ENCODE results near the gene ETFDH.
A peak's percentile ranks its signal among the peaks of the same experiment; 100 is the strongest.
"Not testable (repeated sequence)": the region's sequence is repeated elsewhere in the genome, so short reads cannot be mapped to it uniquely, and the experiment has no call there.

The ETFDH gene

GRCh38 chr4:158671915-158672806 lies at the start of gene ETFDH:
ETFDH (plus strand) TSS chr4:158672296; CDS start chr4:158672457, 161 bp downstream.
- DNase-seq (ENCODE audit: low read depth) = peak; percentile 99

GRCh38 chr4:158624889-158625478 lies 47.1 kb upstream of the ETFDH start:
- DNase-seq (ENCODE audit: low read depth) = peak; percentile 63

DNA sequence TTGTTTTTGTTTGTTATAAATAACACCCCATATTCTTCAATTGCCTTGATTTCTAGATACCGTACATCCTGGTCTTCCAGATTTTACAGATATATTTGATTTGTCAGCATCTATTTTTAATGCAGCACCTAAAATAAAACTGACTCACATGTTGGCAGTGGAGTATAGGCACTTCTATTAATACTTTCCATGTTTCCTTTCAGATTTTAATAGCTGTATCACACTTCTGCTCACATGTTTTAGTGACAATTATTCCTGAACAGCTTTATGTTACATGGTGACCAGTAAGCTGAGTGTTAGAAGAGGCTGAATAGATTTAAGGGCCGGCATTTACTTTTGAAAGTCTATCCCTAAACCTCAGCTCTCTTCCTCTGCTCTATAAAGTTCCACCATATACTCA lies 46.6 kb upstream of the ETFDH start:
- no peak for DNase-seq (ENCODE audit: low read depth)

DNA sequence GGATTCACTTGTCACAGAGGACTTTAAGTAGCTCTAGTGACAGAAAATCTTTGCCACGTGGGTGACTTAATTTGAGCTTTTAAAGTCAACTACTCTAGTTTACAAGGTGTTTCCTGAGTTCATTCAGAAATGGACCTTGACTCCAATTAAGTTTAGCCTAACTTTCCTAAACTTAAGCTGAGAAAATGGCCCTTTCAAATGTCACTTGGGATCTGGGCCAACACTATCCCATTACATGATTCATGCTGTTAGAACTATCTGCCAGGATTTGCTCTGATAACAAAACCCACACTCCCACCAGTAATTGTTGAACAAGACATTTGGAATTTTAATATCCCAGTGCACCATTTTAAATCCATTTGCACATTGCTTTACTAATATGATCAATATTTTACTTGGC lies 41.2 kb upstream of the ETFDH start:
- peak; percentile 48 for DNase-seq (ENCODE audit: low read depth)

DNA sequence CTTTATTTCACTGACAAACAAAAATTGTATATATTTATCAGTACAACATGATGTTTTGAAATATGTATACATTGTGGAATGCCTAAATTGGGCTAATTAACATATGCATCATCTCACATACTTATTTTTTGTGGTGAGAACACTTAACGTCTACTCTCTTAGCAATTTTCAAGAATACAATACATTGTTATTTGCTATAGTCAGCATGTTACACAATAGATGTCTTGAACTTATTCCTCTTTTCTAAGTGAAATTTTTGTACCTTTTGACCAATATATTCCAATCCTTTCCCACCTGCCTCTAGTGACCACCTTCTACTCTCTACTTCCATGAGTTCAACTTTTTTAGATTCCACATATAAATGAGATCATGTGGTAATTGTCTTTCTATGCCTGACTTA lies 35.5 kb upstream of the ETFDH start:
- no peak for DNase-seq (ENCODE audit: low read depth)

DNA sequence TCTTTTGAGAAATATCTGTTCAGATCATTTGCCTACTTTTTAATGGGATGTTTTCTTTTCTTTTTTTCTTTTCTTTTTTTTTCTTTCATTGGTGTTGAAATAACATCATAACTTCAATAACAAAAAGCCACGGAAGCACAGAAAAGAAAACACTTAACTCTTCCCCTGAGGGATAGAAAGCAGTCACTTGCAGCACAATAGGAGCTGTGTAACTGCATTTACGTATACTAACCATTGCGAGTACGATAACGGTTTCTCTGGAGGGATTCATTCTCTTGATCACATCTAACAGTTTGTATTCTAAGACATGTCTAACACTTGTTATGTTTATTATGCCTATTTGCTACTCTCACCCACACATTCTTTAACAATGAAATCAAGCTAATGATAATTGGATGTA lies 27.7 kb upstream of the ETFDH start:
- no peak for DNase-seq (ENCODE audit: low read depth)

DNA sequence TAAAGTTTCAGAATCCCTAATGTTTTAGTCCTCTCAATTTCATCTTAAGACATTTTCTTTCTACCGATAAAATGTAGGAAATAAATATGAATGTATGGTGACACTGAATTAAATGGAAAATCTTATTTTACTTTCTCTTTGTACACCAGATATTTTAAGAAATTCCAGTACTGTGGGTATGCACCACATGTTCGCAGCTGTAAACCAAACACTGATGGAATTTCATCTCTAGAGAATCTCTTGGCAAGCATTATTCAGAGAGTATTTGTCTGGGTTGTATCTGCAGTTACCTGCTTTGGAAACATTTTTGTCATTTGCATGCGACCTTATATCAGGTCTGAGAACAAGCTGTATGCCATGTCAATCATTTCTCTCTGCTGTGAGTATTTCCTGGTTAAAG lies 27.3 kb upstream of the ETFDH start:
- DNase-seq (ENCODE audit: low read depth) = no peak

DNA sequence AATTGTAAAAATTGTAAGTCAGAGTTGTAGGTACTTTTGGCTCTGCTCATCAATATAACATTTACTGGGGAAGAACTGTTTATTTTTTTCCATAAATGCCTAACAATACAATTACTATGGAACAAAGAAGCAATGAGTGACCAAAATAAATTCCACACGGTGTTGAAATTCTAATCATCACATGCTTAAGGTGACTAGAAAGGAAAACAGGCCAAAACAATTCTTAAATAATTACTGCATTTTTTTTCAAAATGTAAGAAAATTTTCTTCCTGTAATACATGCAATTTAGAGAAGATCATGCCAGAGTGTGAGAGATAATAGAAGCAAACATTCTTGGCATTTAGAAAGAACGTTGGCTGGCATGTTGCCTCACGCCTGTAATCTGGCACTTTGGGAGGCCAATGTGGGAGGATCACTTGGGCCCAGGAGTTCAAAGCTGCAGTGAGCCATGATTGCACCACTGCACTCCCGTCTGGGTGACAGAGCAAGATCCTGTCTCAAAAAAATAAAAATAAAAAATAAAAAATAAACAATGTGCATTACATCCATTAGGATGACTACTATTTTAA lies 22.9 kb upstream of the ETFDH start:
- peak; percentile 35 for DNase-seq (ENCODE audit: low read depth)

DNA sequence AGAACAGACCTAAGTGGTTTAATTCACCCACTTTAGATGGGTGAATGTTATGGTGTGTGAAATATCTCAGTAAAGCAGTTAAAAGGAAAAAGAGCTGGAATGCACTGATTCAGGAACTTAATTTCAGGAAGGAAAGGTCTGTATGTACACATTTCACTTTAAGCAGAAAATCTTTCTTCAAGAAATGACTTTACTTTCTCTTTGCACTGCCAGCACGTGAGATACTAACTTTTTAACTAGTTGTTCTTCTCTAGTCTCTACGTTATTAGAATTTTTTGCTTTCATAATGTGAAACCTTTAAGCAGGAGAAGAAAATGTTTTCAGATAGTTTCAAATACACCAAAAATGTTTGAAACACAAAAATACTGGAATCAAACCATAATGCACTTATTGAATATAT lies 19.2 kb upstream of the ETFDH start:
- DNase-seq (ENCODE audit: low read depth) = no peak

DNA sequence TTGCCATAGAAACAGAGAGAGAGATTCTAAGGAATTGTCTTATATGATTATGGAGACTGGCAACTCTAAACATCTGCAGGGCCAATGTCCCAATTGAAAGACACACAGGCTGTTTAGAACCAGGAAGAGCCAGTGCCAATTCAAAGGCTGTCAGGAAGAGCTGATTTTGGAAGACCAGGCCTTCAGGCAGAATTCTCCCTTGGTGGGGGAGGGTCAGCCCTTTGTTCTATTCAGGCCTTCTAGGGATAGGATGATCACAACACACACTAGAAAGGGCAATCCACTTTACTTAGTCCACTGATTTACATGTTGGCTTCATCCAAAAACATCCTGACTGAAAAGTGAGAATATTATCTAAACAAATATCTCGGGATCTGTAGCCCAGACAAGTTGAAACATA lies 15.7 kb upstream of the ETFDH start:
- DNase-seq (ENCODE audit: low read depth) = no peak

- DNase-seq (ENCODE audit: low read depth) = no peak
These were observed 14.8 kb upstream of the ETFDH start for GRCh38 chr4:158657291-158657690.

DNA sequence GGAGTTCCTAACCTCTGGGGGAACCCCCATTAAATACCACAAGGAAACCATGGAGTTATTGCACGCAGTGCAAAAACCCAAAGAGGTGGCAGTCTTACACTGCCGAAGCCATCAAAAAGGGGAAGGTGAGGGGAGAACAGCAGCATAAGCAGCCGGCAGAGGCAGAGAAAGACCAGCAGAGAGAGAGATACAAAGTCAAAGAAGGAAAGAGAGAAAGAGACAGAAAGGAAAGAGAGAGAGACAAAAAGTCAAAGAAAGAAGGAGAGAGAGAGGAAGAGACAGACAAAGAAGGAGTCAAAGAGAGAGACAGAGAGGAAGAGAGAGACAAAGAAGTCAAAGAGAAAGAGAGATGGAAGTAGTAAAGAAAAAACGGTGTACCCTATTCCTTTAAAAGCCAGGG lies 8.8 kb upstream of the ETFDH start:
- DNase-seq (ENCODE audit: low read depth) = not testable (repeated sequence)

- peak; percentile 72 for DNase-seq (ENCODE audit: low read depth)
These were observed 8.1 kb upstream of the ETFDH start for GRCh38 chr4:158663707-158664625.

GRCh38 chr4:158664806-158665205 lies 7.3 kb upstream of the ETFDH start:
- DNase-seq (ENCODE audit: low read depth) = no peak

DNA sequence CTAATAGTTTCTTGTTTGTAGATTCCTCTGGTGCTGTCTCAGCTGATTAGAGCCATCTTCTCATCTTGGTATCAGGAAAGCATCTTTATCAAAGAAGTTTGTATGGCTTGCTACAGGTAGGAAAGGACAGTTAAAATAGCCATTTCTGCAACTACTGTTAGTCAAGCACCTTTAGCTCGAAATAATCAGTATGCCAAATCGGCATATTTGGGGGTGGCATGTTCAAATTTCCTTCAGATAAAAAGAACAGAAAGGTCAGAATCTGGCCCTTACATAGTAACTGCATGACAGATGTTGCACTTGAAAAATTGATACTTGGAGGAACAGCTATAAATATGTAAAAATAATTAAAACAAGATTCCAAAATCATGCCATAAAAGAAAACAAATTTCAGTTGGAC lies 5.2 kb upstream of the ETFDH start:
- no peak for DNase-seq (ENCODE audit: low read depth)

DNA sequence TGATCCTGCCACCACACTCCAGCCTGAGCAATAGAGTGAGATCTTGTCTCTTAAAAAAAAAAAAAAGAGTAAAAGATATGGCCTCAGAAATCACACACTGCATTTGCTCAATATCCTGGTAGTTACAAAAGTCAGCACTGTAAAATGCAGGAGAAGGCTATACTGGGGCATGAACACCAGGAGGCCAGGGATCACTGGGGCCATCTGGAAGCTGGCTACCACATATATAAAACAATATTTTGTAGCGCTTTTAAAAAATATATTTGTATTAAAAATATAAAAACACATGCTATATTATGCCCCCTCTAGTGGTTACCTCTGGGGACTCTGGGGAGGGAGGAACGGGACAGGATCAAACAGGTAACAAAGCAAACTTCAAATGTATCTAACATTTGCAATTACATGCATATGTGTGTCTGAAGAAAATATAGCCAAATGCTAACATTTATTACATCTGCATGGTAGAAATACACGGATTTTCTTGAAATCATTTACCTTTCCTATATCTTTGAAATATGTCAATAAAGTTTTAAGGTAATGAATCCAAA lies 4.4 kb upstream of the ETFDH start:
- DNase-seq (ENCODE audit: low read depth) = peak; percentile 66

DNA sequence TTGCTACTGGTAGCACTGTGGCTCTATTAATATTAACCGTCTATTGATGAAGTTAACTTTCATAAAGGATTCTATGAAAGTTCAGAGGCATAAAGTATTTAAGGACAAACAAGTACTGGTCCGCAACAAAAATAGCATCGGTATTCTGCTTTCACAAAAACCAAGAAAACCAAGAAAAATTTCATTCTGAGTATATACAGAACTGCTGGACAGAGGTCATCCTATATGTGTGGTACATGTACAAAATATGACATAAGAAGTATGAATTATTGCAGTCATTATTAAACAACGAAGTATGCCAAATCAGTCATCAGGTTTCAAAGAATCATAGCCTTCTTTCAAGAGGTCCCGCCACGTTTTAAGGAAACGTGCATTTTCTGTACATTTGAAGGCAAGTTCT lies 2.8 kb upstream of the ETFDH start:
- no peak for DNase-seq (ENCODE audit: low read depth)

DNA sequence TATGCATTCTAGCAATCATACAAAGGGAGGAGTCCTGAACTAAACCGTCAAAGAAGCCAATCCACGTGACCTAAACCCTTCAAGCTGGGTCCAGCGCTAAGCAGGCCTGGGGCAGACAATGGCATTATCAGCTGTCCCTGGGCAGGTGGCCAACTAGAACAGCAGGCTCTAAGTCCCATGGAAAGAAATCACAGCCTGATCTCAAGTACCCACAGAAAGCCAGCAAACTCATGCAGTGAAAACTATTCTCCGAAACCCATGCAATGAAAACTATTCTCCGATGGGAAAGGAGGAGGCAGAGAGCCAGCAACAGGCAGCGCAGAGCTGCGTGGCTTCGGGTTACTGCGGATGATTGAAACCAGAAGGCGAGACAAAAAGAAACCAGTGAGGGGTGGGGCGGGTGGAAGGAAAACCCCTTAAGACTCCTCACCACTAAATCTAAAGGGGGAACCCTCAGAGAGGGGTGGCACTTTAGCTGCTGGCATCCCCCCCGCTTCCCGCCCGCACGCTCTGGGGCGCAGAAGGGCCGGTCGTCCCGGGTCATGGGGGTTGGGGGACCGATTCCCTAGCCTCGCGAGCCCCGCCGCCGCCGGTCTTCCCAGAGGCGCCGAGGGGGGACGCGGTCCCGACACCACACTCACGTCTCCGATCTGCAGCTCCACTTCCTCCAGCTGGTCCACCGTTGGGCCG lies 976 bp upstream of the ETFDH start:
- peak; percentile 70 for DNase-seq (ENCODE audit: low read depth)

DNA sequence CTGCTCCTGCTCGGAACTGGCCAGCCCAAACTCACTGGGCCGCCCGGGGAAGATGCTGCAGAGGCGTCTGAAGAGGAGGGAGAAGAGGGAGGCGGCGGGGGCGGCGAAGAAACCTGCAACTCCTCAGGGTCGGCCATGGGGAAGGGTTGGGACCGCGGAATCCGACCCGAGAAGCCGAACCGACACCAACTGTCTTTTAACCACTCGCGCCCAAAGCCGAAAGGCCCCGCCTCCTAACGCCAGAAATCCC lies 506 bp upstream of the ETFDH start, which contains the start of gene C4orf46:
Gene C4orf46 (minus strand): TSS at position 223 of the 250 bp plus-strand sequence. CDS start 86 bp downstream, at position 137.
- no peak for DNase-seq (ENCODE audit: low read depth)

- DNase-seq (ENCODE audit: low read depth) = no peak
These were observed 1.5 kb downstream of the ETFDH start for GRCh38 chr4:158673633-158674032.

- no peak for DNase-seq (ENCODE audit: low read depth)
These were observed 4.0 kb downstream of the ETFDH start for GRCh38 chr4:158676076-158676475.

All from amniotic epithelial cell (primary cell).